GM12878 (cell line): Measurements from ENCODE around the gene DEGS2. TPM values are rescaled to one million over a fixed set of nuclear protein-coding genes. Genes with fewer than 3 reads are reported as not detected.

Experiments used
- ATAC-seq: fragments of 200-7000 bp; cut with Tn5 transposase; 3 replicates; pipeline ENCODE4 v1.9.1; 2020; ENCODE audit warnings: mild to moderate bottlenecking, moderate library complexity
- BruUV-seq: library from RNA; stranded (reverse); fragments of 400-500 nt; replicated peaks from 2 replicates; lab custom pipeline; 2021; lab: Mats Ljungman, UMichigan
- CTCF ChIA-PET: fragments of 300-600 bp; sonication (Branson Sonifier 250); formaldehyde crosslinking; extraction: SDS; loops from one replicate; lab custom pipeline; 2021; ENCODE audit warnings: inconsistent platforms; lab: Yijun Ruan, JAX
- POLR2A ChIA-PET: fragments of 350-600 bp; formaldehyde crosslinking; extraction: SDS; loops from one replicate; lab custom pipeline; 2021; ENCODE audit warnings: inconsistent platforms; lab: Charles Lee
- RAD21 ChIA-PET: fragments of 300-600 bp; sonication (Branson Sonifier 250); formaldehyde crosslinking; loops from one replicate; lab custom pipeline; 2023; ENCODE audit warnings: antibody characterized with exemption; ENCODE audit not compliant: unreplicated experiment; lab: Charles Lee
- SMC1A ChIA-PET: fragments of 300-600 bp; sonication (Branson Sonifier 250); formaldehyde crosslinking; loops from one replicate; lab custom pipeline; 2023; ENCODE audit not compliant: unreplicated experiment, uncharacterized antibody; lab: Charles Lee
- DNase-seq: peaks from one replicate; pipeline ENCODE4 v3.0.0-alpha.2; 2011; ENCODE audit warnings: low read depth, low spot score
- FAIRE-seq: peaks from 3 replicates; lab custom pipeline; 2011; peaks lifted over from hg19 to GRCh38; lab: Jason Lieb, UNC
- H2AFZ ChIP-seq: 2 replicates; pipeline ENCODE4 v1.6.0; 2011; ENCODE audit warnings: low read depth, low read length, control low read depth; ENCODE audit not compliant: control insufficient read depth
- H3K27ac ChIP-seq: 2 replicates; pipeline ENCODE4 v1.5.1; 2011; ENCODE audit warnings: control low read depth; ENCODE audit not compliant: control insufficient read depth, insufficient read depth
- H3K27me3 ChIP-seq, 2 experiments: replicated peaks in 1 of 2; 2 replicates each; pipeline versions ENCODE4 v1.6.0 to v1.6.1; 2011; ENCODE audit warnings: low read length in 1 of 2; ENCODE audit not compliant: control insufficient read depth in 2 of 2, insufficient read depth in 2 of 2
- H3K36me3 ChIP-seq, 2 experiments: 2 replicates each; pipeline ENCODE4 v1.5.1; 2011; ENCODE audit warnings: low read length in 1 of 2; ENCODE audit not compliant: control insufficient read depth in 2 of 2, insufficient read depth in 2 of 2
- H3K4me1 ChIP-seq: 2 replicates; pipeline ENCODE4 v1.6.1; 2011; ENCODE audit warnings: mild to moderate bottlenecking, low read length, moderate library complexity, mixed read lengths; ENCODE audit not compliant: control insufficient read depth, insufficient read depth
- H3K4me2 ChIP-seq: 2 replicates; pipeline ENCODE4 v1.6.0; 2011; ENCODE audit warnings: control low read depth; ENCODE audit not compliant: control insufficient read depth, insufficient read depth
- H3K4me3 ChIP-seq: fragments of 200-600 bp; sonication (generic); 2 replicates; pipeline ENCODE4 v1.5.1; 2016
- H3K79me2 ChIP-seq: 2 replicates; pipeline ENCODE4 v1.6.0; 2011; ENCODE audit warnings: low read length; ENCODE audit not compliant: control insufficient read depth, insufficient read depth
- H3K9ac ChIP-seq: 2 replicates; pipeline ENCODE4 v1.8.0; 2011; ENCODE audit warnings: low read length, control low read depth, mixed read lengths; ENCODE audit not compliant: control insufficient read depth, insufficient read depth
- H3K9me3 ChIP-seq: replicated peaks from 3 replicates; pipeline ENCODE4 v1.5.1; 2011; ENCODE audit warnings: mild to moderate bottlenecking, low read length; ENCODE audit not compliant: control insufficient read depth, insufficient read depth
- H4K20me1 ChIP-seq: 2 replicates; pipeline ENCODE4 v1.6.0; 2011; ENCODE audit not compliant: control insufficient read depth, insufficient read depth
- JUNB ChIP-seq: IDR thresholded peaks from 2 replicates; pipeline ENCODE4 v1.6.1; 2016; ENCODE audit warnings: antibody characterized with exemption, mild to moderate bottlenecking
- POLR2A ChIP-seq: IDR thresholded peaks from 2 replicates; pipeline ENCODE4 v1.6.1; 2011; ENCODE audit warnings: low read depth, mild to moderate bottlenecking, low read length
- RUNX3 ChIP-seq: IDR thresholded peaks from 2 replicates; pipeline ENCODE4 v1.6.1; 2012; ENCODE audit warnings: low read length, inconsistent platforms
- SKIL ChIP-seq: fragments of 450-650 bp; IDR thresholded peaks from 2 replicates; pipeline ENCODE4 v1.6.1; 2017; ENCODE audit warnings: mild to moderate bottlenecking, low read depth, inconsistent platforms; ENCODE audit not compliant: poor library complexity, severe bottlenecking
- SPI1 ChIP-seq: IDR thresholded peaks from 2 replicates; pipeline ENCODE4 v1.6.1; 2011; ENCODE audit warnings: low read depth, mild to moderate bottlenecking, low read length, moderate library complexity, borderline replicate concordance; ENCODE audit not compliant: insufficient read depth
- SUPT20H ChIP-seq: IDR thresholded peaks from 2 replicates; pipeline ENCODE4 v1.6.1; 2011; ENCODE audit warnings: low read depth, mild to moderate bottlenecking, low read length, moderate library complexity, borderline replicate concordance; ENCODE audit not compliant: control insufficient read depth
- TCF12 ChIP-seq: IDR thresholded peaks from 2 replicates; pipeline ENCODE4 v1.6.1; 2011; ENCODE audit warnings: low read depth, mild to moderate bottlenecking, low read length
- TCF7 ChIP-seq: IDR thresholded peaks from 2 replicates; pipeline ENCODE4 v1.6.1; 2014; ENCODE audit warnings: antibody characterized with exemption, borderline replicate concordance
- ZNF274 ChIP-seq: IDR thresholded peaks from one replicate; pipeline ENCODE4 v1.8.0; 2011; ENCODE audit not compliant: insufficient read length, insufficient read depth
- ZNF384 ChIP-seq: IDR thresholded peaks from 2 replicates; pipeline ENCODE4 v1.6.1; 2012; ENCODE audit warnings: low read depth, mild to moderate bottlenecking, low read length, improper control_type of control experiment, borderline replicate concordance
- WGBS: methylation state at CpG from one replicate; pipeline ENCODE4 v1.1.6; 2016; ENCODE audit warnings: low lambda C conversion rate; ENCODE audit not compliant: insufficient replicate concordance, insufficient coverage; ENCODE audit errors: missing lambda C conversion rate; 5-methylcytosine and 5-hydroxymethylcytosine counted together
- in situ Hi-C: fragments of 300-500 bp; cut with MboI; formaldehyde crosslinking; loops from 9 replicates; pipeline ENCODE4 v1.14.3; 2018; ENCODE audit warnings: mixed read lengths
- intact Hi-C: fragments of 100-400 bp; cut with micrococcal nuclease; formaldehyde crosslinking; loops from one replicate; pipeline ENCODE4 v1.14.2; 2022; ENCODE audit not compliant: unreplicated experiment
- polyA plus RNA-seq, 11 experiments: library from polyadenylated mRNA; depleted of rRNA in 4 of 11; unstranded in 6 of 11; stranded (reverse) in 5 of 11; fragments of >200 nt; fragmentation: Nextera tagmentation in 4 of 11; fragmentation: Illumina TruSeq in 1 of 11; extraction: Ambion mirVana in 4 of 11; extraction: Trizol in 1 of 11; gene quantifications; 1 replicate in 1 of 11; 2 replicates in 10 of 11; pipeline versions ENCODE4 v1.2.1 to v1.2.3, GENCODE V29; 2011 to 2016; ENCODE audit warnings: inconsistent platforms in 2 of 11, missing spikeins in 2 of 11, low read depth in 1 of 11
- total RNA-seq, 4 experiments: library from RNA; depleted of rRNA in 3 of 4; stranded (reverse); fragments of >200 nt in 3 of 4; fragmentation: Illumina TruSeq in 1 of 4; extraction: Trizol in 1 of 4; gene quantifications; 2 replicates each; pipeline versions ENCODE4 v1.2.1 to v1.2.3, GENCODE V29; 2013 to 2021

DEGS2 gene
- total and polyA plus RNA-seq, 10 of the 15 experiments (the other 5 are each of a cell fraction or from before 2014, with no cell fraction given), result 0.01 to 2.5 (median 0.45) TPM; not detected in 1

- Histone ChIP-seq H3K27ac (no peak overlapping the region), H3K9me3 (no peaks in the 10 kb centered on the region), H3K27me3 (no peaks in the 10 kb centered on the region), H3K4me2 (no peak overlapping the region), H3K79me2 (no peaks in the 10 kb centered on the region), H3K36me3 (peaks cover 12 to 18% of the 10 kb centered on the region in 2 experiments; a peak in 3 of 4 replicates), H3K4me3 (no peak overlapping the region), H3K4me1 (no peaks in the 10 kb centered on the region), H2AFZ (no peak overlapping the region), H4K20me1 (no peaks in the 10 kb centered on the region), H3K9ac (no peak overlapping the region)
- intact Hi-C loops (no loop called here), in situ Hi-C loops (no loop called here)
- TF ChIP-seq SPI1 (peak; percentile 18; the same call in 1 of the 2 replicates), JUNB (no peak), POLR2A (no peak; the same call in 1 of the 2 replicates), SKIL (no peak), ZNF274 (no peak), SUPT20H (no peak), ZNF384 (no peak), TCF7 (no peak), TCF12 (peak; percentile 89), RUNX3 (peak; percentile 37; the same call in 1 of the 2 replicates)
- WGBS, result 59% methylated on average over 8 of the region's 8 CpGs
- ATAC-seq (peak; percentile 58; the same call in 2 of the 3 replicates), FAIRE-seq (no peak), DNase-seq (no peak)
- BruUV-seq, result TSS peak; percentile 40
- CTCF ChIA-PET, result interaction anchor here (0.9 to 1.0 kb wide), 2 partner anchors 17 to 30 kb away, joined by 3 read pairs; no protein-coding TSS in a partner anchor
- POLR2A ChIA-PET, result no interaction called here
- RAD21 ChIA-PET, result interaction anchor here (0.5 to 1.1 kb wide), 2 partner anchors 66 to 161 kb away, joined by 3 read pairs; no protein-coding TSS in a partner anchor
- SMC1A ChIA-PET, result interaction anchor here (0.8 kb wide), 1 partner anchor 53 kb away, joined by 3 read pairs; no protein-coding TSS in a partner anchor
Observed at GRCh38 chr14:100138082-100138787, 21.2 kb downstream of the DEGS2 start.
